Inflammatory macrophage treated with lipopolysaccharide for 1 hour (primary cell): ENCODE measurements around the gene RHOC.

Experiments used
- DNase-seq, 2 donors: peaks; one replicate each; pipeline ENCODE4 v3.0.0-alpha.2; 2020 to 2022

Gene RHOC

GRCh38 chr1:112700290-112701226, 6.4 kb downstream of the RHOC start:
- DNase-seq: peak; percentile 84 to 97

GRCh38 chr1:112699425-112700144, 7.3 kb downstream of the RHOC start:
- peak in 1 of 2 donors; percentile 44 for DNase-seq

GRCh38 chr1:112698366-112699310, 8.3 kb downstream of the RHOC start:
- DNase-seq: no peak

- DNase-seq: no peak
These were observed 9.1 kb downstream of the RHOC start for GRCh38 chr1:112697781-112698201.

GRCh38 chr1:112696578-112697314, 10.2 kb downstream of the RHOC start:
- DNase-seq: no peak

- DNase-seq: no peak
These were observed 11.7 kb downstream of the RHOC start for GRCh38 chr1:112695276-112695675.

- no peak for DNase-seq
These were observed 12.5 kb downstream of the RHOC start for GRCh38 chr1:112694363-112694929.

- DNase-seq: no peak
These were observed 13.1 kb downstream of the RHOC start for GRCh38 chr1:112693821-112694220.

GRCh38 chr1:112692681-112693080, 14.2 kb downstream of the RHOC start:
- DNase-seq: no peak

GRCh38 chr1:112689842-112690237, 17.1 kb downstream of the RHOC start:
- no peak for DNase-seq

GRCh38 chr1:112689196-112689841, 17.6 kb downstream of the RHOC start:
- no peak for DNase-seq

- DNase-seq: no peak
These were observed 18.1 kb downstream of the RHOC start for GRCh38 chr1:112688781-112689193.

GRCh38 chr1:112687785-112688496, 19.0 kb downstream of the RHOC start:
- DNase-seq: no peak

- no peak for DNase-seq
These were observed 19.6 kb downstream of the RHOC start for GRCh38 chr1:112687361-112687760.

GRCh38 chr1:112686835-112687234, 20.1 kb downstream of the RHOC start:
- no peak for DNase-seq

GRCh38 chr1:112686417-112686816, 20.5 kb downstream of the RHOC start:
- DNase-seq: no peak

GRCh38 chr1:112685913-112686312, 21.0 kb downstream of the RHOC start:
- no peak for DNase-seq

GRCh38 chr1:112678605-112679004, 28.3 kb downstream of the RHOC start:
- no peak for DNase-seq

GRCh38 chr1:112677501-112677900, 29.4 kb downstream of the RHOC start:
- no peak for DNase-seq

- no peak for DNase-seq
These were observed 30.4 kb downstream of the RHOC start for GRCh38 chr1:112676543-112676942.
